HG02840 (cell line): ENCODE data around the gene KSR1.

Experiments used
- ATAC-seq: cut with Tn5 transposase; IDR thresholded peaks from one replicate; pipeline ENCODE4 v1.9.1; 2021; ENCODE audit warnings: mild to moderate bottlenecking, moderate library complexity, moderate number of reproducible peaks; ENCODE audit not compliant: unreplicated experiment, low FRiP score

Gene KSR1

DNA sequence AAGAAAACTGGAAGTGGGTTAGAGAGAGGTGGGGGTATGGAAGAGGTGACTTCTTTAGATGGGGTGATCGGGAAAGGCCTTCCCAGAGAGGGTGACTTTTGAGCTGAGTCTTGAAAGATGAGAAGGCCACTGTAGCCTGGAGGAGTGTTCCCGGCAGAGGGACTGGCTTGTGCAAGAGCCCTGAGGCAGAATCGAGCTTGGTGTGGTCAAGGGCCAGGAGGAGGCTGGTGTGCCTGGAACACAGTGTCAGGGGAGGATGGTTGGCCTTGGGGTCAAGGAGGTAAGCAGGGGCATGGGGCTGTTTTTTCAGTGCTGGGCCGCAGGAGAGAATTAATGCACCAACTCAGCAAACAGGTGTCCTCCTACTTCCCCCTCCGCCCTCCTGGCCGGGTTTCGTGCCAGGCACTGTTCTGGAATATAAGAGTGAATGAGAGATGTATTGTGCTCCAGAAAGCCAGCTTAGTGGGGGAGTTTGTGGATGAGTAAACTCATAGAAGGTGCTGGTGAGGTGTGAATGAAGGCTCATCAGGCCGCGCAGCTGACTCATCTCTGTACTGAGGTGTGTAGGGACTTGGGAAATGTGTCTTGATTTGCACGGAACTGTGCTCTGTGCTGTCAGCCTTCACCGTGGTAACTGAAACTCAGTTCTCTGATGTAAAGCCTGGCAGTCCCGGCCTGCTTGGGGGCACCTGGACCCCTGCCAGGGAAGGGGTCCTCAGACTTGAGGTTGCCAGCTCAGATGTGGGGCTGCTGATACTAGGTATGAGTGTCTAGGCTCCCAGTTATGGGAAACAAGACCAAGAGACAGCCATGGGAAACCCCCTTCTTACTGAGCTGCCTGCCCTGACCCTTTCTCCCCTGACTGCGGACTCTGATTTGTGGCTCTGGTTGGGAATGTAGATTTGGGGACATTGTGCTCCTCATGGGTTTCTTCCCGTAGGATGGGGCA, 15.3 kb downstream of the KSR1 start:
- peak; percentile 61 for ATAC-seq

DNA sequence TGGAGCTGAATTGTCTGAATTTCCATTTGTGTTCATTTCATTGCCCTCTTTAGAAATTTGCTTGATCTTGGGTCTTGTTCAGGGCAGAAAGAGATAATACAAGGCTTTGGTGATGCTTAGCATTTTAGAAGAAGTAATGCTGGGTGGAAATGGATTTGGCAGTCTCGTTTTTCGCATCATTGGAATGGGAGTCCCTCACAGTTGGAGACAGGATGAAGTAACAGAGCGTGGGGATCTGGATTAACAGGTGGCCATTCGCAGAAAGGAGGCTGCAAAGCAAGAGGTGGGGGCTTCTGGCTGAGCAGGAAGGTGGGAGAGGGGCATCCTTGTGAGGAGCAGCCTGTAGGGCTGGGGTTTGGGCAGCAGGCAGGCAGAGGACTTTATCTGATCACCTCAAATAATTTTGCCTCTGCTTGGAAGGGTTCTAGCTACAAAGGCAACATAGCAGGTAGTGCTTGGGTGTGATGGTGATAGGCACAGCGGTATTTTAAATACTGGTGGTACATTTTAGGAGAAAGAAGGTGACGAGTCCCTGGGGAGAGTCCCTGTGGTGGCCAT, 17.0 kb downstream of the KSR1 start:
- no peak for ATAC-seq

DNA sequence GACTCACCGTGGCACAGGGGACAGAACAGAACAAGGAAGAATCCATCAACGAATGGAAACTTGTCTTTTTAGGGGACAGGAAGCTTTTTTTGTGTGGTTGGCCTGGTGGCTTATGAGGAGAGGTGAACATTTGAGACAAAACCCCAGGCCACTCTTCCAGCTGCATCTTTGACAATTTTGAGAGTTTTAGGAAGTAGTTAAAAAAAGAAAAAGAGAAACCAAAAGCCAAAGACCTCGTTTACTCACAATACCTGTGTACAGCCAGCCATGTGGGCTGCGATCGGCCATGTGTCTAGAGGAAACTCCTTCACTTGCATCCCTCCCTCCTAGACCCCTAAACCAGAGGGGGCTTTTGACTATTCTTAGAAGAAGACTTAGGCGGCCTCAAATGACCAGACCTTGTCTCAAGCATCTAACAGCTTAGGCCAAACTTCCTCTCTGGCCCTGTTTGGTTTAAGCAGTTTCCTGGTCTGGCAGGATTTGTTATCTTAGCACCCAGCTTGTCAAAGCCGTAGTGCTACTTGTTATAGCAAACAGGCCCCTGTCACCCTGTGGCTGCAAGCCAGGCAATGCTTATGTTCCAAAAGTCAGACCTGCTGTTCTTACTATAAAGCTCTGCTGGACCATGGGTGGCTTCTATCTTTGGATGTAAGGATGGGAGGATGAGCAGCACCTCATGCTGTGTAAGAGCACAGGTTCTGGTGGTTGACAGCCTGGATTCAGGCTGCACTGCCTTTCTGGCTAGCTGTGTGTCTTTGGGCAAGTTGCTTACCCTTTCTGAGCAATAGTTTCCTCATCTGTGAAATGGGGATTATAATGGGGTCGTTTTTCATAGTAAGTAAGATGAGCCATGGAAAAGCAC, 17.7 kb downstream of the KSR1 start:
- ATAC-seq, result peak; percentile 39

DNA sequence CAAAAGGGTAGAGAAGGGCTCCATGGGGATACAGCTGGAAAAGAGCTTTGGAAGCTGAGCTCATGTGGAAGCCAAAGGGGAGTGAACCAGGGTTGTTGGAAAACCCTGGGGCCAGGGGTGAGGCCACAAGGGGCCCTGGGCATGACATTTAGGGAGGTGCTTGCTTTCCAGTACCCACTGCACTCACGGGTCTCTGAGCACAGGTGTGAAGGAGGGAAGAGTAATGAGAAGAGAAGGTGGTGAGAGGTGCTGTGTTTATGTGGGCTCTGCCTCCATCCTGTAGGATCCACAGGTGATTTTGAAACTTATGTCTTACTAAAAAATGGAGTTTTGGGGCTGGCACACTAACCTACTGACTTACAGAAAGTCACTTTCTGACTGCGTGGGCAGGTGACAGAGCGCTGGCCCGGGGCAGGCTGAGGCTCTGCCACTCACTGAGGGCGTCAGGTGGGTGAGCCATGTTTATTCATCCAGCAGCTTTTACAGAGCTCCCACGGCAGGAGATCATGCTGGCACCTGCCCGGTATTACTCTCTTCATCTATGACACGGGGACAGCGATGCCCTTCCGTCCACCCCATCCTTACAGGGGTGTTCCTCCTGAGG, 18.9 kb downstream of the KSR1 start:
- no peak for ATAC-seq

DNA sequence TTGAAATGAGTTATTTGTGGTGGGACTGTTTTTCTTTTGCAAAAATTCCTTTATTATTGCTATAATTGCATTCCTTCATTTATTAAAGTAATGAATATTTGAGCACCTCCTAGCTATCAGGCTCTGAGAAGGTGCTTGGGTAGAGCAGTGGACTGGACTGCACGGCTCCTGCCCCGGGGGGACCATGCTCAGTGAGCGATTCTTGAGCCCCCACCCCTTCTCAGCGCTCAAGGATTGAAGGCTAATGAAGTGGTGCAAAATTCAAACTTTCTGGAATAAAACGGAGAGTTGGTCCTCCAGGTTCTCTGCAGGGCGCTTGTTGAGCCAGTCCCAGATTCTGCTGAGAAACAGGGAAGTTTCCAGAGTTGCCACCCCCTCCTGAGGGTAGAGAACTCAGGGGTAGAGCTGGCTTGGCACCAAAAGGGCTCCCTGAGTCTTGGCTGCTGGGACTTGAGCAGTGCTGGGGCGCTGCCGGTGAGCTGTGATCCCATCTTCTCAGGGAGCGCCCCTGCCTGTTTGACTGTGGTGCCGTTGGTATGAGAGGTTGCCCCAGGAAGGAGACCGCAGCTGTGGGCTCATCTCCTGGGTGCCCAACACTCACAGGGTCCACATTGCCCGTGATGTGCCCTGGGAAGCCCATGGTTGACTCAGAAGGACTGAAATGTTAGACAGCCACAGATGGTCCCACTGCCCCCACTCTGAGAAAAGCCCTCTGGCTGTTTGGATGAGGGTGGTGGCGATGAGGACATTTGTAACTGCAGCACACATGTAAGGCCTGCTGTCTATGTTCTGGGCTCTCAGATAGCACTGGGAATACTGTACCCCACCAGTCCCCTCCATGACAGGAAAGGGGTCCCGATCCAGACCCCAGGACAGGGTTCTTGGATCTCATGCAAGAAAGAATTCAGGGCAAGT, 20.0 kb downstream of the KSR1 start:
- no peak for ATAC-seq

DNA sequence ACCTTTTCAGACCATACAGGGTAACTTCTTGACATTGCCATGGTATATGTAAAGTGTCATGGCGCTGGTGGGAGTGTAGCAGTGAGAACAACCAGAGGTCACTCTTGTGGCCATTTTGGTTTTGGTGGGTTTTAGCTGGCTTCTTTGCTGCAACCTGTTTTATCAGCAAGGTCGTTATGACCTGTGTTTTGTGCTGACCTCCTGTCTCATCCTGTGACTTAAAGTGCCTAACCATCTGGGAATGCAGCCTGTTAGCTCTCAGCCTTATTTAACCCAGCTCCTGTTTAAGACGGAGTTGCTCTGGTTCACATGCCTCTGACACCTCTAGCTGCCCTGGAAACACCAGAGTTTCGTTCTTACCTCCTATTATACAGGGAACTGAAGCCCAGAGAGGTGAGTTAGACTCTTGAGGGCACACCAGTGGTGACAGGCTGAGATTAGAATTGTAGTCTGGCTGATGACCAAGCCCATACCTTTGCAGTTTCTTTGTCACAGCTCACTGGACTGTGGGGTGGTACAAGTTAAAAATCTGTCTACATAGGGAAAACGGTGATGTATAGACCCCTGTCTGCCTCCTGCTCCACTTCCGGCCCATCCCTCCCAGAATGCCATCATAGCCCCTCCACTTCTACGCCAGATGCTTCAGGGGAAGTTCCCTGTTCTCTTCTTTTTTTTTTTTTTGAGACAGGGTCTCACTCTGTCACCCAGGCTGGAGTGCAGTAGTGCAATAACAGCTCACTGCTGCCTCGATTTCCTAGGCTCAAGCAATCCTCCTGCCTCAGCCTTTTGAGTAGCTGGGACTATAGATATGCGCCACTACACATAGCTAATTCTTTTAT, 21.0 kb downstream of the KSR1 start:
- ATAC-seq, result no peak

DNA sequence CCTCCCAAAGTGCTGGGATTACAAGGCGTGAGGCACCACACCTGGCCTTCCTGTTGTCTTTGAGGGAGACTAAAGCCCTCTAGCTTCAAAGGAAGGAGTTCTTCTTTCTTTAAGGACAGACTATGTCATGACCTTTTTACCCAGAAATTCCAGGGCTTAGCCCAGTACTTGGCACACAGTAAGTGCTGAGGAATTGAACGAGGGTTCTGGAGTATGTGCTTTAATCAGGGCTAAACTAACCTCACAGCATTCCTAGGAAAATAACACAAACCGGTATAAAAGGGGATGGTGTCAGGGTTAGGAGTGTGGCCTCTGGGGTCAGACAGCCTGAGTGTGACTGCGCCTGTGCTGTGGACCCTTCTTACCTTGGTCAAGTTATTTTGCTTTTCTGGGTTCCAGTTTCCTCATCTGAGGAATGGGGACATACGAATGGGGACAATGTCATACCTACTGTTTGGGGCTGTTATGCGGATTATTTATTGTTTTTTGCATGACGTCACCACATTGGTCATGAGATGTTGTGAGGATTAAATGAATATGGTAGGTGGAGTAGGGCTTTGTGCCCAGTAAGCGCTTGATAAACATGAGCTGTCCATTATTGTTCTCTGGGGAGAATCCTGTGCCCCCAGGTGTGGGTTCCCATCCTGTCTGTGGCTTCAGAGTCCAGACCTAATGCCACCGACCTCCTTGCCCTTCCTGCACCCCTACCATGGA, 21.9 kb downstream of the KSR1 start:
- no peak for ATAC-seq

DNA sequence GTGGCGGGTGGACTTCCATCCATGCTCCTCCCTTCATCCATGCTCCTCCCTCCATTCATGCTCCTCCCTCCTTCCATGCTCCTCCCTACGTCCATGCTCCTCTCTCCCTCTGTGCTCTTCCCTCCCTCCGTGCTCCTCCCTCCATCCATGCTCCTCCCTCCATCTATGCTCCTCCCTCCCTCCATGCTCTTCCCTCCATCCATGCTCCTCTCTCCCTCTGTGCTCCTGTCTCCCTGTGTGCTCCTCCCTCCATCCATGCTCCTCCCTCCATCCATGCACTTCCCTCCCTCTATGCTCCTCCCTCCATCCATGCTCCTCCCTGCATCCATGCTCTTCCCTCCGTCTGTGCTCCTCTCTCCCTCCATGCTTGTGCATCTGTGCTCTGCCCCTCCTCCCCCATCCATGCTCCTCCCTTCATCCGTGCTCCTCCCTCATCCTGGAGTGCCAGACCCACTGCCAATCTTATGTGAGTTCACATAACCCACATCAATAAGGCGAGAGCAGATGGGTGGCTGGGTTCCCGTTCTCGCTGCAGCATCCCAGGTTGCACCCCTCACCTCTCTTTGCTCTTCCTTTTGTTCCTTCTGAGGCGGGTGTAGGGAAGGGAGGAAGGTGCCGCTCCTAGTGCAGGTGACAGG, 22.8 kb downstream of the KSR1 start:
- no peak for ATAC-seq

DNA sequence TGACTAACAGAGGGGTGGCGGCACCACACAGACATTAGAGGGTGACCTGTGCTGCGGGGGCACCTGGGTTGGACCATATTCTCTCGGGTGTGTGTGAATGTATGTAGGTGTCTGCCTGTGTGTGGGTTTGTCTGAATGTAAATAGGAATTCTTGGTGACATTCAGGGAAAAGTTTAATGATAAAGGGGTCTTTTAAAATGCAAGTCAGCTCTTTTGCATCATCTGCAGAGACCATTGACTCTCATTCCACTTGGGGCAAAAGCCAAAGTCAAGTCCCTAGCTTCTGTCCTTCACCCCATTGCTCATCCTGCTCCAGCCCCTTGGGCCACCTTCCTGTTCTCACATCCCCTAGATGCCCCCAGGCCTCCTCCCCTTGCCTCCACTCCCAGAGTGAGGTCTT, 23.6 kb downstream of the KSR1 start:
- no peak for ATAC-seq

DNA sequence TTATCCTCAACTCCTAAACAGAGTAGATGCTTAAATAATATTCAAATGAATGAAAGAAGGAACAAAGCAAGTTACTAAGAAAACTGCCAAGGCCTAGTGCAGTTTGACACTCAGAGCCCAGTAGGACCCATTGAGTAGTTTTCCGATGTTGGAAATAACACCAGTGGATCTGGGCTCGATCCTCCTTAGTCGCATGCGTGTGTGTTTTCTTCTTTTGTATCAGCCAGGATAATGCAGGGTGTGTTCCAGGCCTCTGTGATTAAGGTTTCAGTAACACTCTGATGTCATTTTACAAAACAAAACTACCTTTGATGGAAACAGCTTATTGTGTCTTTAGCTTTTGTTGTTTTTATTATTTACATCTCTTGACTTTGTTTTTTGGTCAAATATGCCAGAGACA, 24.5 kb downstream of the KSR1 start:
- ATAC-seq, result no peak

DNA sequence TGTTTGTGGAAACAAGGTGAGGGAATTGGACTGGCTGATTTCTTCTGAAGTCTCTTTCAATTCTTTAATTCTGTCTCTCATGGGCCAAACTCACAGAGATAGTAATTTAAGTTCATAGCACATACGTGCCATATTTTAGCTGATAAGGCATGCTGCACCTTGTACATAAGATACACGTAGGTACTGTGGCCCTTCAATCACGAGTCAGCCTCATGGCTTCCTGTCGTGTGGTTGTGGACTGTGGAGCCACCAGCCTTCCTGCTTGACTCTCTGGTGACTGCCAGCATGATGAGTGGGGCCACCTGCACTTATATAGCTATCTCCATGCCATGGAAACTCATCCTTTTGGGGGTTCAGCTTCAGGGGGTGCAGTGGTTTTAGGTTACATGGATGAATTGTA, 25.1 kb downstream of the KSR1 start:
- no peak for ATAC-seq

DNA sequence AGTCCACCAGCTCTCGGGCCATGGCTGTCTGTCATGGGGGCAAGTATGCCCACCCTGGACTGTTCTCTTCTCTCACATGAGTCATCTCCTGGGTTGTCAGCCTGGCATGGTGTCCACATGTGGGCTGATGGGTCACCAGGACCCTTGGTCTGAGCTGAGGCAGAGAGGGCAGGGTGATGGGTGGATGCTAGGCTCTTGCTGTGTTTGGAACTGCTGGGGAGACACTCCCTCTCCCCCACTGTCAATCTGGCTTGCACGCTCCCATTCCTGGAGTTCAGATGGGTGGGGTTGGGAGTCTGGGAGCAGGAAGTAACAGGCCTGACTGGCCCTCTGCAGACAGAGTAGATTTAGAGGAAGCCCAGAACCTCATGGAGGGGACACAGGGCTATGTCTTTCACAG, 28.9 kb downstream of the KSR1 start:
- ATAC-seq, result no peak

DNA sequence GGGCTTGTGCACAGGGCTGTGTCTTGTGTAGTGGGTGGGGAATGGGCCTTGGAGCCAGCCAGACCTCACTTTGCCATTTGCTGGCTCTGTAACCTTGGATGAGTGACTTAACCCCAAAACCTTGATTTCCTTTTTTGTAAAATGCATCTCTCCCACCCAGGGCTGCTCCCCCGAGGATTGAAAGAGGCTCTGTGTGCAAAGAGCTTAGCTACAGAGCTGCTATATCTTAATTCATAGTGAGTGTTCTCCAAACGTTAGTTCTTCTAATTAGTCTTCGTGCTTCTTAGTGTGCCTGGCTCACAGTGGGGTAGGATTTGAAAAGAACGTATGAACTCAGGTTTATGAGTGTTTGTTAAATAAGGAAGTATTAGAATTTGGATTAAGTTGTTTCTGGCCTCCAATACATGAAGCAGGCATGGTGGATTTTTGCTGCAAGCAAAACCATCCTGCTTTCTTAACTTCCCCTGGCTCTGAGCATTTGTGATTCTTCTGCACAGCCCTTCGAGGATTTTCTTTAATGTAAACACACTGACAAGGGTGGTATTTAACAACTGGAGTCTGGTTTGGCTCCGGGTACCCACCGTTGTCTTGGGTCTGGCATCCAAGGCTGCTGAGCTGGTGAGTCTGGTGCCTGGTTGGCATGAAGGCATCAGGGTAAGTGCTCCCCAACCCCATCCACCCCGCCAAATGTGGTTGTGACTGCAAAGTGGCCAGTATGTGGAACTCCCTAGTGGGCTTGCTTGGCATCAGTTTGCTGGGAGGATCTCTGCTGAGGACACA, 29.7 kb downstream of the KSR1 start:
- no peak for ATAC-seq

DNA sequence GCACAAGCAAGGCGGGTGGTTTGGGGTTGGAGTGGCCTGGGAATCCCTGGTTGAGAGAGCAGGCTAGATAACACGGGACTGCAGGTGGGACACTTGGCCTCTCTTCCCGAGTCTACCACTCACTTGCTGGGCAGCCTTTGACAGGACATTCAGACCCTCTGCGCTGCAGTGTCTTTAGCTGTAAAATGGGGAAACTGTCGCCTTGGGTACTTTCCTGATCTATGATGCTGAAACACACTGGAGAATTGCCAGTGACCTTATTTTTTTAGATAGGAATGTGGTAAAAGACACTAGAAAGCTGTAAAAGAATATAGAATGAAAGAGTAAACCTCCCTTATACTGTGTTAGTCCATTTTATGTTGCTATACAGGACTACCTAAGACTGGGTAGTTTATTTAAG, 30.5 kb downstream of the KSR1 start:
- no peak for ATAC-seq

DNA sequence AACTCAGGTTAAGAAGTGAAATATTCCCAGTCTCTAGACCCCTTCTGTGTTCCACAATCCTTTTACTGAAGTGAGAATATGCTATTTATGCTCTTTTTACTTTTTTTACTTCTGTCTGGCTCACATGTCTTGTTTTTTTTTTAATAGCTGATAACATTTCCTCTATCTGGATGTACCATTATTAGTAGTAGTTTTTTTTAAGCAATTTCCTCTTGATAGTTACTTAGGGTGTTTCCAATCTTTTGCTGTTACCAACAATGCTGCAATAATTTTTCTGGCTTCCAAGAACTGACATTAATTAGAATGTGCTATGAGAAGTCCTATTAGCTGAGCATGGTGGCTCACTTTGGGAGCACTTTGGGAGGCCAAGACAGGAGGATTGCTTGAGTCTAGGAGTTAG, 32.0 kb downstream of the KSR1 start:
- no peak for ATAC-seq

DNA sequence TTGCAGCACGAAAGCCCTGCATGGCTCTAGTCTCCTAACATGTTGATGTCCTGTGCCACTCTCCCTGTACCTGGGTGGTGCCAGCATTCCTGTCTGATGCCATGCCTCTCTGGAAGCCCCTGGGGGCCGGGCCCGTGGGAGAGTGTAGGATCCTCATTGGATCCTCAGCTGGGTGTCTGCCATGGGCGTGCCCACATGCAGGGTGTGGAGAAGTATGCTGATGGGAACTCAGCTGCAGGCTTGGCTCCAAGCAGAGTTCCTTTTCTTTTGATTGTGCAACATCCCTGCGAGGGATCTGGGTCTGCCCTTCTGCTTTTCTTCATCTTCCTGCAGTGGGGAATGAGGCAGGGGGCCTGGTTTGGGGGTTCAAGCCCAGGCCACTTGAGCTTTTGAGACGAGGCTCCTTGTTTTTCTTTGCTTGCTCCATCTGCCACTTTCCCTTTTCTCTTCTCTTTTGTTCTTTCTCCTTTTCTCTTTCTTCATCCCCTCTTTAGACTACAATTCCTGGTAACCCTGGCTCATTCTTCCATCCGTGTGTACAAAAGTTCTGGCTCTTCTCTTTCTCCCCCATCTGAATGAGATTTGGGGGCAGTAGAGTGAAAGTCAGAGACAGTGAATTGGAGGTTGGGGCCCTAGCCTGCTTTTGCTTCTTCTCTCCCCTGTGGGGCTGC, 32.9 kb downstream of the KSR1 start:
- ATAC-seq, result no peak

DNA sequence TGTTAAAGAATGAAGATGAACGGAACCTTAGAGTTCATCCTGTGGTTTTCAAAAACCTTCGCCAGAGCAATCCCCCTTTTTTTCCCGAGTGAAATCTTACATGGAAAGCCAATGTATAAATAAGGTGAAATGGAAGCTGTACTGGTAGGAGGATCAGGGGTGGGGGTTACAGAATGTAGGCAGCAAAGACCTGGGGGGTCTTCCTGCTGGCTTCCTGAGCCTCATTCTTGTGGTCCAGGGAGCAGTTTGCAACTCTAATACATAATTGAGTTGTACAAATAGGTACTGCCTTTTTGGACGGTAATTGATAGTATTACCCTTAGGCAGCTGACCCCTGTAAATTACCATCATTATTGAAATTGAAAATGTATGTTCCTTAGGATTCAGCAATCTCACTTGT, 34.1 kb downstream of the KSR1 start:
- no peak for ATAC-seq
